ENCODE measurements around the gene EQTN.
"Not testable (repeated sequence)": the region's sequence is repeated elsewhere in the genome, so short reads cannot be mapped to it uniquely, and the experiment has no call there.

EQTN gene

DNA sequence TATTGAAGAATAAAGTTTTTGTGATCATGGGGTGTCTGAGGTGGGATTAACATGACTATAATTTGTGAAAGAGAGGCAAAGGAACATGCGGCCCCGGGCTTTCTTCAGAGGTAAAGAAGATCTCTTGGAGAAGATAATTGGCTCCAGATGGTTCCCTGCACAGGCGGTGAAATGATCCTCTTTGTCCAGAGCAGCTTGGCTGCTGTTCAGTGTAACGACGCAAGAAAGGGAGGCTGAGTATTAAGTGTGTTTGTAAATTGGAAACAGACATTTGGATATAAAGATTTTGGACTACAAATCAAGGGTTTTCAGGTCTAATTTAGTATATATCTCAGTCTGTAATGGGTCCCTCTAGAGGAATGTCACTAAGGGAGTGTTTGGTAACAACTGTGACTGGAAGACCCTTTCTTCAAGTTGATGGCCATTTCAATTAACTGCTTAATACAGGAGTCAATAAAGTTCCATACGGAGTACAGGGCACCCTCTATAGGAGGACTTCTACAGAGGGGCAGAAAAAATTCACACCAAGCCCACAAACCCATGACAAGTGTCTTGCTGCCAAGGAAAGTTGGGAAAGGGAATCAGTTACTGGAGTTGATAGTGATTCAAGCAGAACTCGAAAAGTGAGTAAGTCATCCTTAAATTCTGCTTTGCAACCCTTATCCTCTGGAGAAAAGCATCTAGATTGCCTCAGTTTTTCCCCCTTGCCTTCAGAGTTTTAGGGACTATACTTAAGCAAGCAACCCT is 4.1 kb downstream of the EQTN start:
- DNase-seq (ENCODE audit: low read depth in 2 of 2), result peak; percentile 77 to 78

DNA sequence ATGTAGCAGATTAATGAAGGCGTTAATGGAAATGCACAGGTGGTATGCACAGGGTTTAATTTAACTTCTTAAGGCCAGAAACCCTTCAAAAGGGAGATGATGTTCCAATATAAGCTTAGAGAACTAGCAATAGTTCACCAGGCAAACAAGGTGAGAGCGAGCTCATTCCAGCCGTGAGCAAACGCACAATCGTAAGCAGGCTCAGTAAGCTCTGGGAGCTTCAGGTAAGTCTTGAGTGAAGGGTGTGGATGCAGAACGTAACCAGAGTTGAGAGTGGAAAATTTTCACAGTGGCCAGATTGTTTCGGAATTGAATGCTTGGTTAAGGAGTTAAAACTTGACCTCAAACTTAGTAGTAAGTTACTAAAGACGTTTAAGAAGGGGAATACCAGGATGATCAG is 5.7 kb downstream of the EQTN start:
- DNase-seq (ENCODE audit: low read depth in 2 of 2), result no peak

DNA sequence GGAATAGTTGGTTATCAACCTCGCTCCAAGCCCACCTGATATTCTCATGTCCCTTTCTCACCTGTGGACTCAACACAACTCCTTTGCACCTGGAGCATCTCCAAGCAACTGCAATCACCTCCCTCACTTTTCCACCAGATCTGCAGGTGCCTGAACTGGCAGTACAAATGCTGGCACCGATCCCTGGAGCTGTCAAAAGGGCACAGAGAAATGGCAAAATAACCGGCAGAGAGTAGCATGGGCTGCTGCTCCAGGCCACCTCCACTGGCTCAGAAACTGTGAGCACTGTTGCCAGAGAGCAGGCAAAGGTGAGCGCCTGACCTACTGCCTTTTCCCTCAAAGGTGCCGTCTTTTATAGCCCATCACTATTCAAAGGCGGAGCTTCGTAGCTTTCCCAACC is 14.7 kb downstream of the EQTN start:
- no peak for DNase-seq (ENCODE audit: low read depth in 2 of 2)

DNA sequence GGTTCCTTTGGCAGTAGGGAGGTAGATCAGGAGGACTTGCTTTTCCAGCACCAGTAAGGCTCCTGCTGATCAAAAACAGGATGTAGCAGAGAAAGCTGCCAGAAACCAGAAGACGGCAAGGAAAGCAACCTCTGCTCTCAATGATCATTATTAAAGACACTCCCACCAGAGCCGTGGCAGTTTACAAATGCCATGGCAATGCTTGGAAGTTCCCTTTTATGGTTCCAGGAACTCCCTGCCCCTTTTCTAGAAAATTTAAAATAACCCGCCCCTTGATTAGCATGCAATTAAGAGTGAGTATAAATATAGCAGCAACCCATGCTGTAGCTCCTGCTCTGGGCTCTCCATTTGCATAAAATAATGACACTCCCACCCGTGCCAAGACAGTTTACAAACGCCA is 16.1 kb downstream of the EQTN start:
- no peak for DNase-seq (ENCODE audit: low read depth in 2 of 2)

DNA sequence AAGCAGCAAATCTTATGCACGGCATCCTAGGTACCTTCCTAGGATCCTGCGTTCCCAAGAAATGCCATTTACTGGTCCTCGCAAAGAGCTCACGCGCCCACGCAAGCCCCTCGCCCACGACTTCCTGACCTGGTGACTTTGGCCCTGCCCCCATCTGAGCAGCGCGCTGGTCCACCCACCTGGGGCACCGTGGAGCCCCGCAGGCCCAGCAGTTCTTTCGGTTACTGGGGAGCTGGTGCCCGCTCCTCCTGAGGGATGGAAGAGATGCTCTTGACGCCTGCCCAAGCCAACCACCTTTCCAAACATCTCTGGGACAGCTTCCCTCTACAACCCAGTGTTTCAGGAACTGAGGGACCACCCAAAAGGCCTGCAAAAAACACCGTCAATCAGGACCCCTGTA is 16.7 kb downstream of the EQTN start:
- no peak for DNase-seq (ENCODE audit: low read depth in 2 of 2)

DNA sequence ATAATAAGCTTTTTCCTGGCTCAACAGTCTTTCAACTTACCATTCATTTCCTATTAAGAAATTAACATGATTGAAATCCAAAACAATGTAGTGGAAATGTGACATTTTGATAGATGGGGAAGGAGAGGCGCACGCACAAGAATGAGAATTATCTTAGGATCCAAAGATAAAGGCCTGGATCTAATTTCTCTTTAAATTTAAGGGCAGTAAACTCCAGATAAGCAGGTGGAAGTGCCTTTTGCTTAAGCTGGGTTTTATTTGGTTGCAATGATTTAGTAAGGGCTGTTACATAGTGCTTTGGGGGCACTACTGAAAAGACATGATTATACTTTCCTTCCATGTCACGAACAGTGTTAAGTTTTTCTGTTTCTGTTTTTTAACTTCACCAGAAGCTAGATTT is 17.3 kb downstream of the EQTN start:
- no peak for DNase-seq (ENCODE audit: low read depth in 2 of 2)

DNA sequence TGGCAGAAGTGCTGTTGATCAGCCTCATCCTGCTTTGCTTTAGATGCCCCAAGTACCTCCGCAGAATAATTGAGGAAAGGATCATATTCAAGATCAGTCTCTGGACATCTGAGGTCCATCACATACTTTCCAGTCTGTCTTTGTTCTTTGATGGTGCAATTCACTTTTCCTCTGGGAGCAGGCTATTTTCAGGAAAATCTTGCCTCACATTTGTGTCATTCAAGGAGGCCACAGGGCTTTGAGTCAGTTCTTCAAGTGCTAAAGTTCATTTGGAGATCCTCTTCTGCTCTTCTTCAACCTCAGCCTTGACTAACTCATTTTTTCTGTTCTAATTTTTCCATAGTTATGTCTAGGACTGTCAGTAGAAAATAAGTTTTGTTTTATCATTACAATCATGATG is 18.6 kb downstream of the EQTN start:
- no peak for DNase-seq (ENCODE audit: low read depth in 2 of 2)

DNA sequence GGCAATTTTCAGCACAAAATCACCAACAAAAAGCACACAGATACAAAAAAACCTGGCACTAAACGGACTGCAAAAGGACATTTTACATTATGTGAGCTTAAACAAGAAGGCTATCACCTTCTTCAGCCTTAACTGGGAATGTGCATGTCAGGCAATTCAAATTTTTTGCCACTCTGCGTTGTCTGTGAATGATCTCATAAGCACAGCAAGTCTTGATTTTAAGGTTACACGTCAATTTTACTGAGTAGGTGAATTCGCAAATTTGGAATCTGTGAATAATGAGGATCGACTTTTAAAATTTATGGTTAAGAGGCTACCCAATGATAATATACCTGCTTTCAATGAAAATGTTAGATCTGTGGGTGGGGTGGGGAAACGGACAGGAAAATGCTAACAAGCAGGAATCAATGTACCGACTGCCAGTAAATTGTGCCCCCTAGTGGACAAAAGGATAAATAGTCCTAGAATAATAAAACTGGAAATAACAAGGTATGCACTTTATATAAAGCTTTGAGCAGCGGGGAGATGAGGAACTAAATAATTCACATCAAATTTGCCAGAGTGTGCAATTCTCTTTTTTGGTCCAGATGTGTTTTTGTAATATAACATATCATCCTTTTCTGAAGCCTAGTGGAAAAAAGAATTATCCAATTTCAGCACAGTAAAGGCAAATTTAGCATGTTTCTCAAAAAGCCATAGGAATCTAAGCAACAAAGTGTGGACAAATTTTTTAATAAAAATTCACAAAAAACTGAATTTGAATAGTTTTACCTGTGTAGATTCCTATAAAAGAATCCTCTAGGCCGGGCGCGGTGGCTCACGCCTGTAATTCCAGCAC is 20.5 kb downstream of the EQTN start:
- DNase-seq (ENCODE audit: low read depth in 2 of 2), result peak; percentile 28 to 32

DNA sequence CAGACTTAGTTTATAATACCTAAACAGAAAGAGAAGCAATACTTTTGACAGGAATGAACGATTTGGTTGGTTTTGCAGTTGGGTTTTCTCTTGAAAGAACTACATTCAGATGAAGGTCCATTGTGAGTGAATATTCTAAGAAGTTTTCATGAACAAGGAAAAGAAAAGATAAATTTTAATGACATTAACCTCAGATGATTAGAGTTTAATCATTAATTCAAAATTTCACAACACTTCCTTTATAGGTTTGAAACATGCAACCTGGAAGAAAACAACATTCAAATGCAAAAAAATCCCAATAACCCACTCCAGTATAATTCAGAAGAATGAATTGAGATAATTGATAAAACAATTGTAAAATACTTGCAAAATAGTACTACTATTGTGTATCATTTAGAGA is 23.8 kb downstream of the EQTN start:
- no peak for DNase-seq (ENCODE audit: low read depth in 2 of 2)

DNA sequence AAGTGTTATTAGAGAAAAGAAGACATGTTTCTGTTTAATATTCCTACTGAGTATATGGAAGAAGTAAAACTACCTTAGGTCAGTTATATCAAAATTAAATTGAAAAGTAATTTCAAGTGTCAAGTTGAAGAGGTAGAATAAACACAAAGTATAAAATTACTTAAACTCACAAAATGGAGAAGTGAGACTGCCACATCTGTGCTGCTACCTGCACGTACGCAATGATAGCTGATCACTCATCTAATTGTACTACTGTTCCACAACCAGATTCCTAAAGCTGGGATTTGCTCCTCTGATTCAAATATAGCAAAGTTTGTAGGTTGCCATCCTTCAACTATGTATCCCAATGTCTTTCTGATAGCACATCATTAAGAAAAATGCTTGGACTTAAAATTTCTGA is 24.8 kb downstream of the EQTN start:
- DNase-seq (ENCODE audit: low read depth in 2 of 2), result no peak

DNA sequence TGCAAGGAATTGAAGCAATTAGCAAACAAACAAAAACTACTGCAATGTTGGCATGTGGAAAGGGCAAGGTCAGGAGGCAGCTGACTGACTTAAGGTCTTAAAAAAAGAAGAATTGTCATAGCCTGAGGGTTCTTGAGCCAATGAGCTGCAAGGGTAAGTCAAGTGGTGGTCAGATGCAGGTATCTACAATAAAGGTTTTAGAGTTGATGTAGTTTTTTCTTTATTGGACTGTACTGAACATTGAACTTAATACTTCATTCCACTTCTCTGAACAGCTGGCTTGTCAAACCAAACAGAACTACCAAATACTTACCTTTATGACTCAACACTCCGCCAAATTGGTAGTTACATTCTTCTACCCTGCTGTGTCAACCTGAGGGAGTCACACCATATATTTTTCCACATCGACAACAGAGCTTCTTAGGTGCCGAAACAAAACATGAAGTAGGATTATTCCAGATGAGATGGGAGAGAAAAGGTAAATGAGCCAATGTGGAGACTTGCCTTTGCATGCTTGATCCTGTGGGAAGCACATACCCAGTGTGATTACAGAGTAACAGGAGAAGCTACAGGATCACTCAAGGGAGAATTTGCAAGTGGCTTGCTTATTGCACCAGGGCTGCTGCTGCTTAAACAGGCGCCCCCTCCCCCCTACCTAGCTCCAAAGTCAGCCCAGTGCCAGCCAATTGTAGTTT is 35.3 kb downstream of the EQTN start:
- DNase-seq (ENCODE audit: low read depth in 2 of 2), result peak in 1 of 2 experiments; percentile 1

DNA sequence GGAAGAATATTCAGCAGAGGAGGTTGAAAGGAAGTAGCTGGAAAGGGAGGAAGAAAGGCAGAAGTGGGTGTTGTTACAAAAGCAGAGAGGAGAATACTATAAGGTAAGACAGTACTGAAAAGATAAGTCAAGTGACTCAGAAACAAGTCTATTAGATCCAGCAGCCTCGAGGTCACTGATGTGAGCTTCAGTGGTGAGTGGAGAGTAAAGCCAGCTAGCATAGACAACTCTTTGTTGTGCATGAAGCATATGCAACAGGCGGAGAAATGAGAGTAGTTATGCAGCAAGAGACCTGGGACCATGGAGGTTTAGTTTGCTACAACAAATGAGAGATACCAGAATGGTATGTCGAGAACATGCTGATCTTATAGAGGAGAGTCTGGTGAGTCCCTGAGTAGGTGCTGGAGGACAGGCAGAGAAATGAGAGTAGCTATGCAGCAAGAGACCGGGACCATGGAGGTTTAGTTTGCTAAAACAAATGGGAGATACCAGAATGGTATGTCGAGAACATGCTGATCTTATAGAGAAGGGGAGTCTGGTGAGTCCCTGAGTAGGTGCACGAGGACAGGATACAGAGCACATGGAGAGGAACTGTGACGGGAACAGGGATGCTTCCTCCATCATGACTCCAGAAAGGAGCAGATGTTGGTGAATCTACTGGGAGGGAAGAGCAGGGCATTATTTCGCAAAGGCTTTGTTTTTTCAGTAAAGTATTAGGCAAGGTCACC is 36.0 kb downstream of the EQTN start:
- no peak for DNase-seq (ENCODE audit: low read depth in 2 of 2)

DNA sequence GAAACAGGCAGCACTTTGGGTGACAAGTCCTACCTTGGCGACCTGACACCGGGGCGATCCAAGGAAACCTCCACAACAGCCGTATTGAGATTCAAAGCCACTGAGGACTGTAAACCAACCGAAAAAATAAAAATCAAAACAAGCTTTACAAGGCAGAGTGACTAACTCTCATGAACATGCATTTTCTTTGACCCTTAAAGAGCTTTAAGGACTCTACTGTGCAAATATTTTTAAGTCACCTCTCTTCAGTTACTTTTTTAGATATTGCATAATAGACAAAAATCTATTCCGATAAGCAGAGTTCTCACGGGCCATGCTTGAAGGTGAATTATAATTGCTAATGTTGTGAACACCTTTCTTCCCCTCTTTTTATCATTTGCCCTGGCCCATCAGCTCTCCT is 38.3 kb downstream of the EQTN start:
- DNase-seq (ENCODE audit: low read depth in 2 of 2), result no peak

DNA sequence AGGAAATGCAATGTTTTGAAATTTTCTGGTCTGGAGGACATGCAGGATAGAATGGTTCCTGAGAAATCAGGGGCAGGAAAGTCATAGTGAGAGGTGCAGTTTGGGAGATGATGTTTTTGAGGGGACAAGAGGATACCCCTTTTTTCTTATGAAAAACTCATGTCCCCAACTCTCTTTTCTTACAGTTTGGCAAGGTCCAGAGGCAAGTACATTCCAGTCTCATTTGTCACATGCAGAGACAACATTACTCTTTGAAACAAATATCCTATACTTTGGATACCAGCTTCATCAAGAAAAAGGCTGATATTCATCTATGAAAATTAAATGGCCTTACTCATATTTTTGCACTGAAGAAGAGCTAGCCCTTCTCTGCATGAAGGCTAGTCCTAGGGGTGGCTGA is 48.2 kb downstream of the EQTN start:
- DNase-seq (ENCODE audit: low read depth in 2 of 2), result no peak

DNA sequence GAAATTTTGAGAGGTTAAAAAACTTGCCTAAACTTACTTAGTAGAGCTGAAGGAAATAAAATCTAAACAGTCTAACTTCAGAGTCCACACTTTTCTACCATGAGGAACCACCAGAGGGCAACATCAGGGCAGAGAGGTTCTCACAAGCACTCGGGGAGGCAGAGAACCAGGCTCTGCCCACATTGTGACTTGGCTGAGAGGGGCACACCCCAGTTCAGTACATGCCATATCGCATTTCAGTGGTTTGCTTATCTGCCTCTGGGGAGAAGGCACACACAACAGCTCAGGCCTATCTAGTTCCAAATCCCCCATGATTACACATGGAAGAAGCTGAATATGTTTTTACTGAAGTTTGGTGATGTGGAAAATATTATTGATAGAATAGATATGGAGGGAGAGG is 49.2 kb downstream of the EQTN start:
- no peak for DNase-seq (ENCODE audit: low read depth in 2 of 2)

DNA sequence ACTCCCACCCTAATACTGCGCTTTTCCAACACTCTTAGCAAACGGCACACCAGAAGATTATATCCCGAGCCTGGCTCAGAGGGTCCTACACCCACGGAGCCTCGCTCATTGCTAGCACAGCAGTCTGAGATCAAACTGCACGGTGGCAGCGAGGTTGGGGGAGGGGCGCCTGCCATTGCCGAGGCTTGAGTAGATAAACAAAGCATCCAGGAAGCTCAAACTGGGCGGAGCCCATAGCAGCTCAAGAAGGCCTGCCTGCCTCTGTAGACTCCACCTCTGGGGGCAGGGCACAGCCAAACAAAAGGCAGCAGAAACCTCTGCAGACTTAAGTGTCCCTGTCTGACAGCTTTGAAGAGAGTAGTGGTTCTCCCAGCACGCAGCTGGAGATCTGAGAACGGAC is 57.3 kb downstream of the EQTN start:
- DNase-seq (ENCODE audit: low read depth in 2 of 2), result not testable (repeated sequence)
